ENCODE measurements around the gene GNLY. TPM values are rescaled to one million over a fixed set of nuclear protein-coding genes. Genes with fewer than 3 reads are reported as not detected.

GNLY gene
- total RNA-seq, 4 donors from 2014 or later: 0.63 to 4.2 (median 0.98) TPM; not detected in 1

GRCh38 chr2:85723707-85724360 is 29.7 kb downstream of the GNLY start:
- TF ChIP-seq CTCF (IDR thresholded peaks at IDR 0.05) (no peak), EP300 (IDR thresholded peaks at IDR 0.05) (no peak), POLR2A (IDR thresholded peaks at IDR 0.05) (no peak)
- DNase-seq (ENCODE audit: low spot score in 2 of 2): no peak
- no peak overlapping the region for H3K27ac ChIP-seq

GRCh38 chr2:85724731-85725181 is 30.6 kb downstream of the GNLY start:
- no peaks in the 10 kb centered on the region for H3K27me3 ChIP-seq
- TF ChIP-seq CTCF (IDR thresholded peaks at IDR 0.05): no peak
- TF ChIP-seq POLR2A (IDR thresholded peaks at IDR 0.05): no peak
- no peak for TF ChIP-seq EP300 (IDR thresholded peaks at IDR 0.05)
- peaks cover 0 to 3% (median 0%) of the 10 kb centered on the region in 4 donors for H3K9me3 ChIP-seq
- no peak for DNase-seq (ENCODE audit: low spot score in 2 of 2)
- H3K27ac ChIP-seq: no peak overlapping the region
- 57 to 83% methylated on average over 5 of the region's 5 CpGs for WGBS, 2 donors
- H3K36me3 ChIP-seq: no peaks in the 10 kb centered on the region
- peaks cover 0 to 34% (median 9%) of the 10 kb centered on the region in 4 donors for H3K4me1 ChIP-seq
- H3K4me3 ChIP-seq: no peak overlapping the region

More at GRCh38 chr2:85723707-85724360, 29.7 kb downstream of the GNLY start:
- Histone ChIP-seq H3K36me3 (no peaks in the 10 kb centered on the region), H3K4me1 (peaks cover 0 to 25% (median 6%) of the 10 kb centered on the region in 4 donors), H3K27me3 (no peaks in the 10 kb centered on the region), H3K9me3 (peaks cover 0 to 3% (median 0%) of the 10 kb centered on the region in 4 donors), H3K4me3 (no peak overlapping the region)
- 97 to 100% methylated on average over 2 of the region's 2 CpGs for WGBS, 2 donors

GRCh38 chr2:85725451-85725850 is 31.3 kb downstream of the GNLY start:
- TF ChIP-seq CTCF (IDR thresholded peaks at IDR 0.05) (no peak), POLR2A (IDR thresholded peaks at IDR 0.05) (no peak), EP300 (IDR thresholded peaks at IDR 0.05) (no peak)
- H3K4me3 ChIP-seq: no peak overlapping the region
- H3K9me3 ChIP-seq: peaks cover 0 to 3% (median 0%) of the 10 kb centered on the region in 4 donors
- H3K4me1 ChIP-seq: peaks cover 0 to 40% (median 10%) of the 10 kb centered on the region in 4 donors
- H3K27me3 ChIP-seq: no peaks in the 10 kb centered on the region
- H3K27ac ChIP-seq: no peak overlapping the region
- no peaks in the 10 kb centered on the region for H3K36me3 ChIP-seq
- no peak for DNase-seq (ENCODE audit: low spot score in 2 of 2)
- WGBS, 2 donors: 50 to 56% methylated on average over 2 of the region's 2 CpGs

GRCh38 chr2:85727798-85728197 is 33.6 kb downstream of the GNLY start:
- Histone ChIP-seq H3K4me1 (peaks cover 0 to 47% (median 11%) of the 10 kb centered on the region in 4 donors), H3K9me3 (no peaks in the 10 kb centered on the region), H3K36me3 (no peaks in the 10 kb centered on the region), H3K4me3 (no peak overlapping the region), H3K27me3 (no peaks in the 10 kb centered on the region), H3K27ac (peak overlapping the region in 1 of 4 donors; percentile 61)
- 84 to 86% methylated on average over 10 of the region's 10 CpGs for WGBS, 2 donors
- no peak for TF ChIP-seq CTCF (IDR thresholded peaks at IDR 0.05)
- no peak for TF ChIP-seq POLR2A (IDR thresholded peaks at IDR 0.05)
- no peak for TF ChIP-seq EP300 (IDR thresholded peaks at IDR 0.05)
- no peak for DNase-seq (ENCODE audit: low spot score in 2 of 2)

GRCh38 chr2:85728342-85728741 is 34.2 kb downstream of the GNLY start:
- H3K9me3 ChIP-seq: no peaks in the 10 kb centered on the region
- TF ChIP-seq CTCF (IDR thresholded peaks at IDR 0.05) (no peak), EP300 (IDR thresholded peaks at IDR 0.05) (peak in 1 of 2 donors; percentile 17)
- H3K27ac ChIP-seq: peak overlapping the region in 2 of 4 donors; percentile 26 to 61
- no peaks in the 10 kb centered on the region for H3K27me3 ChIP-seq
- peaks cover 0 to 53% (median 14%) of the 10 kb centered on the region in 4 donors for H3K4me1 ChIP-seq
- no peaks in the 10 kb centered on the region for H3K36me3 ChIP-seq
- WGBS, 2 donors: 64 to 65% methylated on average over 5 of the region's 5 CpGs
- DNase-seq (ENCODE audit: low spot score in 2 of 2): no peak
- H3K4me3 ChIP-seq: no peak overlapping the region
